Measurements from ENCODE around the gene TOR1B. TPM values are rescaled to one million over a fixed set of nuclear protein-coding genes. Genes with fewer than 3 reads are reported as not detected.

Gene TOR1B
- total RNA-seq, 1 experiment from 2014 or later, result 19.0 TPM

- TF ChIP-seq ZBTB33 (IDR thresholded peaks at IDR 0.05; ENCODE audit: extremely low read depth, insufficient replicate concordance, low read length) (no peak), CBX3 (IDR thresholded peaks at IDR 0.05; ENCODE audit: low read depth) (no peak)
Measured at GRCh38 chr9:129812385-129812784, 9.4 kb downstream of the TOR1B start (continued).

GRCh38 chr9:129813661-129814060, 10.7 kb downstream of the TOR1B start:
- Histone ChIP-seq H3K4me2 (ENCODE audit: low read length) (no peak overlapping the region), H3K36me3 (ENCODE audit: control insufficient read depth in 1 of 2, insufficient read depth in 2 of 2, low read length in 2 of 2) (peaks cover 13 to 18% of the 10 kb centered on the region in 2 experiments; a peak in 3 of 4 replicates), H3K4me1 (ENCODE audit: control insufficient read depth in 1 of 2, insufficient read depth in 2 of 2, low read length in 2 of 2) (no peaks in the 10 kb centered on the region), H3K79me2 (ENCODE audit: insufficient read depth, low read length) (no peaks in the 10 kb centered on the region), H3K27me3 (ENCODE audit: insufficient read depth, low read length) (no peaks in the 10 kb centered on the region), H2AFZ (ENCODE audit: low read depth, low read length, poor library complexity, severe bottlenecking) (no peak overlapping the region), H3K4me3 (replicated peaks in 1 of 2; ENCODE audit: low read depth in 1 of 2, low read length in 2 of 2) (no peak overlapping the region), H4K20me1 (ENCODE audit: insufficient read depth) (0 out of 2 replicates have a peak, but pooled peaks cover 3% of the 10 kb centered on the region), H3K9me2 (ENCODE audit: insufficient read depth) (no peaks in the 10 kb centered on the region), H3K9me3 (ENCODE audit: control insufficient read depth in 1 of 2, insufficient read depth in 1 of 2, low read depth in 1 of 2, low read length in 2 of 2) (no peaks in the 10 kb centered on the region), H3K9ac (ENCODE audit: low read length) (no peak overlapping the region), H3K27ac (ENCODE audit: low read depth, low read length) (no peak overlapping the region)
- intact Hi-C loops (cut with micrococcal nuclease), result no loop called here
- no TSS peak for BruUV-seq (replicated peaks)
- ChIA-PET POLR2A (no interaction called here), RAD21 (ENCODE audit: low non-redundant PET in 1 of 2, low total read pairs in 2 of 2, uncharacterized antibody in 2 of 2, unreplicated experiment in 2 of 2) (no interaction called here), CTCF (no interaction called here)
- no peak for DNase-seq (ENCODE audit: low read depth, low spot score)
- TF ChIP-seq TCF7L2 (IDR thresholded peaks at IDR 0.05; ENCODE audit: borderline replicate concordance, extremely low read depth, insufficient read depth, insufficient read length), result no peak
- TF ChIP-seq RAD21 (IDR thresholded peaks at IDR 0.05; ENCODE audit: low read depth), result no peak
- TF ChIP-seq EZH2phosphoT487 (IDR thresholded peaks at IDR 0.05; ENCODE audit: borderline replicate concordance), result no peak
- no peak for TF ChIP-seq JUND (IDR thresholded peaks at IDR 0.05)
- no peak for ATAC-seq
